RWPE1 (cell line): Measurements from ENCODE around the gene ANKRD66.
"Not testable (repeated sequence)": the region's sequence is repeated elsewhere in the genome, so short reads cannot be mapped to it uniquely, and the experiment has no call there.

ENCODE experiments used
- CTCF ChIA-PET: fragments of 350-600 bp; sonication (Branson Sonifier 250); formaldehyde crosslinking; extraction: SDS; loops from one replicate; lab custom pipeline; 2021; lab: Yijun Ruan, JAX
- POLR2A ChIA-PET: fragments of 400-600 bp; formaldehyde crosslinking; extraction: SDS; loops from one replicate; lab custom pipeline; 2020; ENCODE audit warnings: antibody characterized with exemption; ENCODE audit not compliant: low non-redundant PET; lab: Yijun Ruan, JAX
- DNase-seq: peaks from one replicate; pipeline ENCODE4 v3.0.0; 2012; ENCODE audit warnings: low spot score
- H3K27ac ChIP-seq: fragments of 450-650 bp; 2 replicates; pipeline ENCODE4 v1.5.1; 2017
- TF ChIP-seq, protein P1 (sequence below): fragments of 450-650 bp; conservative IDR thresholded peaks from 2 replicates; pipeline ENCODE4 v1.5.1; 2017; ENCODE audit warnings: low read depth, mild to moderate bottlenecking

The ANKRD66 gene

DNA sequence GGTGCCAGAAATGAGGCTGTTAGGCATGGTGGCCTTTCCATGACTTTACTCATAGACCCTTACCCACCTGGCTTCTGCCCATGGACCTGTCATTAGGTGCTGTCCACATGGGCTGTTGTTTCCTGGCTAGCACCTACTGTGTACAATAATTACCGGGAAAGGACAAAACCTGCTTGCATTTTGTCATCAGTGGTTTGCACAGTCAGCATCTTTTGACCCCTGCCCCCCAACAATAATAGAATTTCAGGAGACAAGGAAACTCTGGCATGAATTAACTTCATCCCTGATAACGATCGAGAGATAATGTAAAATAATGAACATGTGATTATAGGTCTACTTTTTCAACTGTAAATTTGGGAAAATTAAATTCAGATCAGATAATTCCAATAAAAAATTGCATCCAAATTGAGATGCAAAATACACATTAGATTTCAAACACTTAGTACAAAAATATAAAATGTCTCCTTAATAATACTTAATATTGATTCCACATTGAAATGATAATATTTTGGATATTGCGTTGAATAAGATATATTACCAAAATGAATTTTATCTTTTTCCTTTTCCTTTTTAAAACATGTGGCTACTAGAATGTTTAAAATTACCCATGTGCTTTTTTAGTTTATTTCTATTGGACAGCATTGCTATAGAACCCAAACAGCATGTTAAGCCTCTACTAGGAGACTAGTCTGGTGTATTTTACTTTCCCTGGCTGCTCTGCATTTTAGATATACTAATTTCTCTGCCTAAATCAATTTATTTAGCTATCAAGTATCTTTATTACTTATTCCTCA lies 12.4 kb downstream of the ANKRD66 start:
- TF ChIP-seq, protein P1, sequence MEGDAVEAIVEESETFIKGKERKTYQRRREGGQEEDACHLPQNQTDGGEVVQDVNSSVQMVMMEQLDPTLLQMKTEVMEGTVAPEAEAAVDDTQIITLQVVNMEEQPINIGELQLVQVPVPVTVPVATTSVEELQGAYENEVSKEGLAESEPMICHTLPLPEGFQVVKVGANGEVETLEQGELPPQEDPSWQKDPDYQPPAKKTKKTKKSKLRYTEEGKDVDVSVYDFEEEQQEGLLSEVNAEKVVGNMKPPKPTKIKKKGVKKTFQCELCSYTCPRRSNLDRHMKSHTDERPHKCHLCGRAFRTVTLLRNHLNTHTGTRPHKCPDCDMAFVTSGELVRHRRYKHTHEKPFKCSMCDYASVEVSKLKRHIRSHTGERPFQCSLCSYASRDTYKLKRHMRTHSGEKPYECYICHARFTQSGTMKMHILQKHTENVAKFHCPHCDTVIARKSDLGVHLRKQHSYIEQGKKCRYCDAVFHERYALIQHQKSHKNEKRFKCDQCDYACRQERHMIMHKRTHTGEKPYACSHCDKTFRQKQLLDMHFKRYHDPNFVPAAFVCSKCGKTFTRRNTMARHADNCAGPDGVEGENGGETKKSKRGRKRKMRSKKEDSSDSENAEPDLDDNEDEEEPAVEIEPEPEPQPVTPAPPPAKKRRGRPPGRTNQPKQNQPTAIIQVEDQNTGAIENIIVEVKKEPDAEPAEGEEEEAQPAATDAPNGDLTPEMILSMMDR = no peak
- no peak for DNase-seq
- ChIA-PET POLR2A (no interaction called here), CTCF (no interaction called here)
- no peak overlapping the region for H3K27ac ChIP-seq

DNA sequence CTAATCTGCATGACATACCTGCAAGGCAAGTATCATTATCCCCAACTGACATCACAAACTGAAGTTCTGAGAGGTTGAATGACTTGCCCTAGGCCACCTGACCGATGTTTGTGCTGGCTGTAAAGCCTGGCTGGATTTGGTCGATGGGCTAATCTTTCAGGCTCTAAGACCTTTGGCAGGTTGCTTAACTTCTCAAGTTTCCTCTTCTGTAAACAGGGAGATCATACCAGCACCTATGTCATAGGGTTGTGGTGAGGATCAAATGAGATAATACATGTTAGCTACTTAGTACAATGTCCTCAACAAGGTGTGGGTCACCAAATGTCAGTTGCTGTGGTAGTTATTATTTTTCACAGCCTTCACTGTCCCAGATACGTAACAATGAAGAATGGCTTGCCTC lies 14.2 kb downstream of the ANKRD66 start:
- ChIA-PET CTCF (no interaction called here), POLR2A (no interaction called here)
- TF ChIP-seq, protein P1 = no peak
- no peak for DNase-seq
- no peak overlapping the region for H3K27ac ChIP-seq

DNA sequence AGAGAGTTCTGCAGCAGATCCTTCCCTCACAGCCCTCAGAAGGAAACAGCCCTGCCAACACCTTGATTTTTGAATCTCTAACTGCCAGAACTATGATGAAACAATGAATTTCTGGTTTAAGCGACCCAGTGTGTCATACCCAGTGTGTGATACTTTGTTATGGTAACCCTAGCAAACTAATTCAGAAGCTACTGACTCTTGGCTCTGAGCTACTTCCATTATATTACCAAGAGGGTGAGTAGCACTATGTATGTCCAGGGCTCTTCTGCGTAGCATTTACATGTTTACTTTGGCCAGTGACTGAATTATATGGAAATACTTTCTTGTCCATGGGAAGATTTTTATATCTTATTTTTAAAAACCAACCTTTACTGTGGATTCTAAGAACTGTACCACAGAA lies 16.7 kb downstream of the ANKRD66 start:
- no peak for DNase-seq
- TF ChIP-seq, protein P1 = no peak
- CTCF ChIA-PET = interaction anchor here (0.7 kb wide), 1 partner anchor 513 kb away, joined by 3 read pairs; no protein-coding TSS in a partner anchor
- POLR2A ChIA-PET = no interaction called here
- no peak overlapping the region for H3K27ac ChIP-seq

DNA sequence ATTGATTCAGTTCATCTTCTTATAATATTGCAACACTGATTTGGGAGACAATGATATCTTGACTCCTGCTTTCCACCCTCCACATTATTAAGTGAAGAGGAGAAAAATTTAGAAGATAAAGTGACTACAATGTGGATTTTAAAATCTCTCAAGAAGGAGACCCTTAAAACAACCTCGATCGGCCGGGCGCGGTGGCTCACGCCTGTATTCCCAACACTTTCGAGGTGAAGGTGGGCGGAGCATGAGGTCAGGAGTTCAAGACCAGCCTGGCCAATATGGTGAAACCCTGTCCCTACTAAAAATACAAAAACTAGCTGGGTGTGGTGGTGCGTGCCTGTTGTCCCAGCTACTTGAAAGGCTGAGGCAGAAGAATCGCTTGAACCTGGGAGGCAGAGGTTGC lies 17.5 kb downstream of the ANKRD66 start:
- DNase-seq, CTCF ChIA-PET, H3K27ac ChIP-seq, POLR2A ChIA-PET: not testable (repeated sequence)

DNA sequence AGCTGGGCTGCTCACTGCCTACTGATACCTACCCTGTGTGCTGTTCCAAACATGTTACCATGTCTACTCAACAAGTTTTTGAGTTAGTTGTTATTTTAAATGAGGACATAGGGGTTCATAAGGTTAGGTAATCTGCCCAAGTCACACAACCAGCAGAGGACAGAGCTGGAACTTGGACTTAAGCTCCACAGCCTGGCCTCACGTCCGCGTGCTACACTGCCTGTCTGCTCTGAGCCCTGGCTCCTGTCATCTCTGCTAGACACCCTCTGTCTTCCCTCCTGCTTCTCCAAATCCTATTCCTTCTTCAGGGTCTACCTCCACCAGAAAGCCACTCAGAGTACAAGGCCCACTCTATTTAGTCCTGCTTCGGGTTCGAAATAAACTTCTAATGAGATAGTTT lies 18.2 kb downstream of the ANKRD66 start:
- DNase-seq = no peak
- no peak overlapping the region for H3K27ac ChIP-seq
- CTCF ChIA-PET = no interaction called here
- POLR2A ChIA-PET = no interaction called here
- TF ChIP-seq, protein P1 = no peak

DNA sequence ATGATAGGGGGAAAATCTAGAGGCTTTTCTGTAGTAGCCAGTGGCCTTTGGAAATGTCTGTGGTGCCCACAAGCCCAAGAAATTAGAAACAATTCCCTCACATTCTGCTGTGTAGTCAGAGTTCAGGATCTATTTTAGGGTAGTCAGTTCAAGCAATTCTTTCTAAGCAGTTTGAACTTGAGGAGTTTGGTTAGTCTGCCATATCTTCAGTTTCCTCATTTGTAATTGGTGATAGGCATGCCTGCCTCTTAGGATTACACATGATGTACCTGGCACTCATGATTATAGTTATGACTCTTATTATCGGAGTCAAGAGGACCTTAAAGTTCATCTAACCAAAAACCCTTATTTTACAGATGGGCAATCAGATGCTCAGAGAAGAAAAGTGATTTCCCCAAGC lies 25.3 kb downstream of the ANKRD66 start:
- H3K27ac ChIP-seq = no peak overlapping the region
- ChIA-PET POLR2A (no interaction called here), CTCF (no interaction called here)
- DNase-seq = no peak
- TF ChIP-seq, protein P1 = no peak

DNA sequence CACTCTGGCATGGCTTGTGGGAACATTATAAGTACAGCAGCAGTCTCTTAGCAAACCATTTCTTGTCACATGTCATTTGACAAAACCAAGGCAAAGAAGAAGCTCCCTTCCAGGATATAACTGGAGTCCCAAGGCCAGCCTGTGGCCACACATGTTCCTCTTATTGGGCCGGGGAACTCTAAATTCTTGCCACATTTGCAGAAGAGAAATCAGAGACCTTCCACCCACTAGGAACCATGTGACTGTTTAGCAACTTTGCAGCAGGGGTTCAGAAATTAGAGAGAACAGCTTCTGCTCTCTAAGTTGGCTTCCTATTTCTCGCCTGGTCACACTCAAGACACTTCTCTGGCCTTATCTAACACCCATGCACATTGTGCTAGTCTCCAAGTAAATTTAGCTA lies 26.0 kb downstream of the ANKRD66 start:
- DNase-seq = no peak
- CTCF ChIA-PET = interaction anchor here (0.7 kb wide), 1 partner anchor 404 kb away, joined by 6 read pairs; no protein-coding TSS in a partner anchor
- POLR2A ChIA-PET = no interaction called here
- H3K27ac ChIP-seq = no peak overlapping the region
- TF ChIP-seq, protein P1 = no peak
